BE2C (cell line): ENCODE measurements around the gene ADGRE3.
"Not testable (repeated sequence)": the region's sequence is repeated elsewhere in the genome, so short reads cannot be mapped to it uniquely, and the experiment has no call there.

Experiments used
- DNase-seq: peaks from one replicate; pipeline ENCODE4 v3.0.0-alpha.2; 2020
- H3K27me3 ChIP-seq: fragments of 250-450 bp; sonication (Bioruptor Pico); 2 replicates; pipeline ENCODE4 v1.5.1; 2020; ENCODE audit warnings: mild to moderate bottlenecking
- H3K36me3 ChIP-seq: fragments of 250-450 bp; sonication (Bioruptor Pico); 2 replicates; pipeline ENCODE4 v1.5.1; 2020; ENCODE audit warnings: mild to moderate bottlenecking
- H3K4me1 ChIP-seq: fragments of 250-450 bp; sonication (Bioruptor Pico); 2 replicates; pipeline ENCODE4 v1.5.1; 2020
- H3K4me3 ChIP-seq: 2 replicates; pipeline ENCODE4 v1.5.1; 2011; ENCODE audit warnings: low read depth, low read length
- H3K9me3 ChIP-seq: fragments of 250-450 bp; sonication (Bioruptor Pico); 2 replicates; pipeline ENCODE4 v1.5.1; 2020
- CTCF ChIP-seq: IDR thresholded peaks from 2 replicates; pipeline ENCODE4 v1.5.1; 2012; ENCODE audit warnings: mild to moderate bottlenecking, low read depth, low read length

The ADGRE3 gene

GRCh38 chr19:14603990-14604387, 70.7 kb downstream of the ADGRE3 start:
- no peaks in the 10 kb centered on the region for H3K36me3 ChIP-seq
- no peaks in the 10 kb centered on the region for H3K9me3 ChIP-seq
- no peaks in the 10 kb centered on the region; the same call in 1 of the 2 replicates for H3K27me3 ChIP-seq
- H3K4me3 ChIP-seq, result no peak overlapping the region
- no peak for DNase-seq
- no peak for TF ChIP-seq CTCF
- H3K4me1 ChIP-seq, result no peaks in the 10 kb centered on the region

GRCh38 chr19:14599548-14600147, 75.0 kb downstream of the ADGRE3 start:
- Histone ChIP-seq H3K36me3 (no peaks in the 10 kb centered on the region), H3K9me3 (peaks cover 3% of the 10 kb centered on the region; the same call in 1 of the 2 replicates), H3K4me3 (no peak overlapping the region), H3K27me3 (no peaks in the 10 kb centered on the region; the same call in 1 of the 2 replicates), H3K4me1 (no peaks in the 10 kb centered on the region)
- no peak for TF ChIP-seq CTCF
- no peak for DNase-seq

- H3K27me3 ChIP-seq, result no peaks in the 10 kb centered on the region
- H3K4me3 ChIP-seq, result no peak overlapping the region
- DNase-seq, result no peak
- peaks cover 3% of the 10 kb centered on the region; the same call in 1 of the 2 replicates for H3K9me3 ChIP-seq
- H3K4me1 ChIP-seq, result no peaks in the 10 kb centered on the region
- no peak for TF ChIP-seq CTCF
- H3K36me3 ChIP-seq, result no peaks in the 10 kb centered on the region
Observed at GRCh38 chr19:14595558-14595957, 79.1 kb downstream of the ADGRE3 start.

GRCh38 chr19:14589433-14589832, 85.2 kb downstream of the ADGRE3 start:
- not testable (repeated sequence) for DNase-seq, H3K27me3 ChIP-seq, H3K36me3 ChIP-seq, H3K4me1 ChIP-seq, H3K9me3 ChIP-seq, H3K4me3 ChIP-seq

- H3K4me3 ChIP-seq, H3K9me3 ChIP-seq, H3K27me3 ChIP-seq, H3K4me1 ChIP-seq, H3K36me3 ChIP-seq, DNase-seq: not testable (repeated sequence)
Observed at GRCh38 chr19:14585187-14585586, 89.5 kb downstream of the ADGRE3 start.

GRCh38 chr19:14584372-14584771, 90.3 kb downstream of the ADGRE3 start:
- not testable (repeated sequence) for H3K9me3 ChIP-seq, H3K4me3 ChIP-seq, H3K27me3 ChIP-seq, H3K36me3 ChIP-seq, H3K4me1 ChIP-seq, DNase-seq

GRCh38 chr19:14582894-14583340, 91.7 kb downstream of the ADGRE3 start, which contains the start of gene CLEC17A:
TSS of gene CLEC17A (plus strand) at chr19:14583084. CDS start at chr19:14583161, 77 bp downstream.
- Histone ChIP-seq H3K36me3 (no peaks in the 10 kb centered on the region), H3K9me3 (no peaks in the 10 kb centered on the region), H3K4me1 (no peaks in the 10 kb centered on the region), H3K4me3 (no peak within 1 kb of the TSS), H3K27me3 (no peaks in the 10 kb centered on the region)
- no peak for DNase-seq
- TF ChIP-seq CTCF, result no peak
